Measurements from ENCODE around the gene MAB21L3. TPM values are rescaled to one million over a fixed set of nuclear protein-coding genes. Genes with fewer than 3 reads are reported as not detected.

Gene MAB21L3
- total RNA-seq, 1 donor from 2014 or later, result not detected

GRCh38 chr1:116161877-116162390 is 50.7 kb downstream of the MAB21L3 start:
- Mint-ChIP-seq H3K27me3 (ENCODE audit: low read depth) (no peaks in the 10 kb centered on the region), H3K4me3 (no peak overlapping the region), H3K4me1 (no peaks in the 10 kb centered on the region), H3K36me3 (ENCODE audit: low read depth) (no peaks in the 10 kb centered on the region), H3K27ac (ENCODE audit: unreplicated experiment) (no peak overlapping the region), H3K9me3 (no peaks in the 10 kb centered on the region)
- TF ChIP-seq, protein P1, sequence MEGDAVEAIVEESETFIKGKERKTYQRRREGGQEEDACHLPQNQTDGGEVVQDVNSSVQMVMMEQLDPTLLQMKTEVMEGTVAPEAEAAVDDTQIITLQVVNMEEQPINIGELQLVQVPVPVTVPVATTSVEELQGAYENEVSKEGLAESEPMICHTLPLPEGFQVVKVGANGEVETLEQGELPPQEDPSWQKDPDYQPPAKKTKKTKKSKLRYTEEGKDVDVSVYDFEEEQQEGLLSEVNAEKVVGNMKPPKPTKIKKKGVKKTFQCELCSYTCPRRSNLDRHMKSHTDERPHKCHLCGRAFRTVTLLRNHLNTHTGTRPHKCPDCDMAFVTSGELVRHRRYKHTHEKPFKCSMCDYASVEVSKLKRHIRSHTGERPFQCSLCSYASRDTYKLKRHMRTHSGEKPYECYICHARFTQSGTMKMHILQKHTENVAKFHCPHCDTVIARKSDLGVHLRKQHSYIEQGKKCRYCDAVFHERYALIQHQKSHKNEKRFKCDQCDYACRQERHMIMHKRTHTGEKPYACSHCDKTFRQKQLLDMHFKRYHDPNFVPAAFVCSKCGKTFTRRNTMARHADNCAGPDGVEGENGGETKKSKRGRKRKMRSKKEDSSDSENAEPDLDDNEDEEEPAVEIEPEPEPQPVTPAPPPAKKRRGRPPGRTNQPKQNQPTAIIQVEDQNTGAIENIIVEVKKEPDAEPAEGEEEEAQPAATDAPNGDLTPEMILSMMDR (conservative IDR thresholded peaks at IDR 0.05), result no peak
- DNase-seq (ENCODE audit: low read depth, low spot score), result no peak

GRCh38 chr1:116163533-116163932 is 52.3 kb downstream of the MAB21L3 start:
- Mint-ChIP-seq H3K27ac (ENCODE audit: unreplicated experiment) (no peak overlapping the region), H3K4me3 (no peak overlapping the region), H3K36me3 (ENCODE audit: low read depth) (no peaks in the 10 kb centered on the region), H3K4me1 (peaks cover 12% of the 10 kb centered on the region), H3K27me3 (ENCODE audit: low read depth) (no peaks in the 10 kb centered on the region), H3K9me3 (no peaks in the 10 kb centered on the region)
- TF ChIP-seq, protein P1 (conservative IDR thresholded peaks at IDR 0.05), result no peak
- no peak for DNase-seq (ENCODE audit: low read depth, low spot score)

DNA sequence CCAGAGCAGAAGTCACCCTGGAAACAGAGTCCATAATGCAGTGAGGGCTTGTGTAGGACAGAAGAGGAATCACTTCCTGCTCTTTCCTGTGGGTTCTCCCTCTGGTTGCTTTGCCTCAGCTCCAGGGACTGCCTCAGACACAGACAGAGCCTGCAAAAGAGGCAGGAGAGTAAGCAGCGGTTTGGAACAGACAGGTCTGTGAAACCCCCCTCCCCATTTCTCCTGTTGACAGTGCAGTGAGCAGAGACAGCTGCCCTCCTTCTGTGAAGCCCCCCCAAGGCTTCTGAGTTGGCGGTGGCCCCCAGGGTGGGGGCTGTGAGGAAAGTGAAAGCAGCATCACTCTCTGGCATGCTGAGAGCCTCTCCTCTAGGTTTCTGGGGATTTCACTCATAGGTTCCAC is 53.0 kb downstream of the MAB21L3 start:
- Mint-ChIP-seq H3K36me3 (ENCODE audit: low read depth) (no peaks in the 10 kb centered on the region), H3K4me1 (peaks cover 18% of the 10 kb centered on the region), H3K9me3 (no peaks in the 10 kb centered on the region), H3K4me3 (no peak overlapping the region), H3K27me3 (ENCODE audit: low read depth) (peaks cover 6% of the 10 kb centered on the region), H3K27ac (ENCODE audit: unreplicated experiment) (peak overlapping the region; percentile 62)
- DNase-seq (ENCODE audit: low read depth, low spot score), result no peak
- TF ChIP-seq, protein P1 (conservative IDR thresholded peaks at IDR 0.05), result no peak

- no peak for DNase-seq (ENCODE audit: low read depth, low spot score)
Observed at GRCh38 chr1:116164604-116165368, 53.6 kb downstream of the MAB21L3 start.

DNA sequence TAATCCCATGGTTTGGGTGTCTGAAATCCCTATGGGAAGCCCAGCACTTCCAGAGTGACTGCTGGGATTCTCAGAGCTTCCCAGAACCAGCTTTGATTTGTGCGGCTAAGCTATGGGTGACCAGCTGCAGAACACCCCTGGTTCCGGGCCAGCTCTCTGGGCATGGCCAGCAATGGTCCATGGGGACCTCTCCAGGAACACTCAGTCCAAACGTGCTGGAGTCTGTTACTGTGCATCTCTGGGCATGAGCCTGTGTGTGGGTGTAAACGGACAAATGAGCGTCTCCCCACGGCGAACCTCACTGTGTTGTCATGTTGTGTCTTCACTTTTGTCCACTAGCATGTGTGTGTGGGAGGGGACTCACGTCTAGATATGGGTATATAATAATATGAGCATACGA is 54.4 kb downstream of the MAB21L3 start:
- Mint-ChIP-seq H3K9me3 (no peaks in the 10 kb centered on the region), H3K36me3 (ENCODE audit: low read depth) (no peaks in the 10 kb centered on the region), H3K4me3 (no peak overlapping the region), H3K27me3 (ENCODE audit: low read depth) (peaks cover 8% of the 10 kb centered on the region), H3K4me1 (peaks cover 26% of the 10 kb centered on the region), H3K27ac (ENCODE audit: unreplicated experiment) (peak overlapping the region; percentile 14)
- DNase-seq (ENCODE audit: low read depth, low spot score), result no peak
- TF ChIP-seq, protein P1 (conservative IDR thresholded peaks at IDR 0.05), result no peak

More at GRCh38 chr1:116164604-116165368, 53.6 kb downstream of the MAB21L3 start:
- Mint-ChIP-seq H3K4me3 (no peak overlapping the region), H3K4me1 (peaks cover 20% of the 10 kb centered on the region), H3K36me3 (ENCODE audit: low read depth) (no peaks in the 10 kb centered on the region), H3K27me3 (ENCODE audit: low read depth) (peaks cover 8% of the 10 kb centered on the region), H3K27ac (ENCODE audit: unreplicated experiment) (no peak overlapping the region), H3K9me3 (no peaks in the 10 kb centered on the region)
- TF ChIP-seq, protein P1 (conservative IDR thresholded peaks at IDR 0.05), result no peak
